SHP77 treated with DMSO at 0.1 percent for 48 hours (cell line): ENCODE results near the gene TUBB2A.
"Not testable (repeated sequence)": the region's sequence is repeated elsewhere in the genome, so short reads cannot be mapped to it uniquely, and the experiment has no call there.

Experiments
- DNase-seq: peaks from one replicate; lab custom pipeline; 2025; lab: John Stamatoyannopoulos, UW

TUBB2A gene

DNA sequence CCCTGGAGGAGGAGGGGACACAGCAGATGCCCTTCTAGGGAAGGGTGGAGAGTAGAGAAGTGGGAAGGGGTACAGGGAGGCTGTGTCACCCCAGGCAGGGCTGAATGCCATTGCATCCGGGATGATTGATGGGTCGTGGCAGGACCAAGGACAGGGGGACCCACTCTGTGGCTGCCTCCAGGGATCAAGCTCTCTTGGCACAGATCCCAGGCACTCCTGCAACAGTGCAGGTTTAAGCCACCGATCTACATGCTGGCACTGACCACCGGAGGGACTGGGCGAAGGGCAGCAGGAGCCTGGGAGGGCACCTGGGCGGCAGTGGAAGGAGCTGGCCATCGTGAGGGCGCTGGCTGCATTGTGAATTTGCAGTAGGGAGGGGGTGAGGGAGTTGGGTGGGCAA, 22.6 kb upstream of the TUBB2A start:
- not testable (repeated sequence) for DNase-seq

DNA sequence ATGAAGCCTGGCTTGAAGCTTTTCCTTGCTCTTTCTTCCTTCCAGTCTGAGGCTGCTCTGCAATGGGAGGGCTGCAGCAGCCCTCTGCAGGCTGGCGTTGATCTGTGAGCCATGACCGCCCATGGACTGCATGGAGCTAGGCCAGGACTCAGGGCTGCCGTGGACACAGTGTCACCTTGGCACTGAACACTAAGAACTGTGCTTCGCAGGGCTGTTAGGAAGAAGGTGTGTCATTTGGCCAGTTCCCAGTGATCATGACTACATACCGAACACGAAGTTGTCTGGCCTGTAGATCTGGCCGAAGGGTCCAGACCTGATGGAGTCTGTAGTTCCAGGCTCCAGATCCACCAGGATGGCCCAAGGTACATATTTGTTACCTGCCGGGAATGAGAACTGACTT, 21.3 kb upstream of the TUBB2A start:
- DNase-seq = not testable (repeated sequence)

DNA sequence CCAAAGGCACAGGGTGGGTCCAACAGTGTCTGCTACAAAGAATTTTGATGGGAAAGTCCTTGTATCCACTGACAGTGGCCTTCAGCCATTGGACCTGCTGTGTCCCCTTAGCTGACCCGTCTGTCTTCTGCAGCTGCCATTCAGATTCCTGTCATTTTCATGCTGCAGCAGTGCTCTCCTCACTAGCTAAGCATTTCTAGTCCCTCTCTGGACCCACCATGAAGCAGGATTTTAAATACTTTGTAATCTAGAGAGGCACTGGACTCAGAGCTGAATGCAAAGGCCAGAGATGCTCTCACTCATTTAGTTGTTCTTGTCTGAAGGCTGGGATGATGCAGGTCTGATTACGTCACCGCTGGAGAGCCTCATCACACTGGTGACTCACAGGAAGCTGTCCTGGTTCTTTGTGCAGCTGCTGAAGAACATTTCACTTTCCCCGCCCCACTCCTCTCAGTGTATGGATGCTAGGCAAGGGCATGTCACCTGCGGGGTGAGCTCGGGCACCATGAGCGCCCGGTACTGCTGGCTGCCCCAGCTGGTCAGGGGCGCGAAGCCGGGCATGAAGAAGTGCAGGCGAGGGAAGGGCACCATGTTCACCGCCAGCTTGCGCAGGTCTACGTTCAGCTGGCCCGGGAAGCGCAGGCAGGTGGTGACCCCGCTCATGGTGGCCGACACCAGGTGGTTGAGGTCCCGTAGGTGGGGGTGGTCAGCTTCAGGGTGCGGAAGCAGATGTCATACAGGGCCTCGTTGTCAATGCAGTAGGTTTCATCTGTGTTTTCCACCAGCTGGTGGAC, 19.4 kb upstream of the TUBB2A start:
- DNase-seq = peak; percentile 91

DNA sequence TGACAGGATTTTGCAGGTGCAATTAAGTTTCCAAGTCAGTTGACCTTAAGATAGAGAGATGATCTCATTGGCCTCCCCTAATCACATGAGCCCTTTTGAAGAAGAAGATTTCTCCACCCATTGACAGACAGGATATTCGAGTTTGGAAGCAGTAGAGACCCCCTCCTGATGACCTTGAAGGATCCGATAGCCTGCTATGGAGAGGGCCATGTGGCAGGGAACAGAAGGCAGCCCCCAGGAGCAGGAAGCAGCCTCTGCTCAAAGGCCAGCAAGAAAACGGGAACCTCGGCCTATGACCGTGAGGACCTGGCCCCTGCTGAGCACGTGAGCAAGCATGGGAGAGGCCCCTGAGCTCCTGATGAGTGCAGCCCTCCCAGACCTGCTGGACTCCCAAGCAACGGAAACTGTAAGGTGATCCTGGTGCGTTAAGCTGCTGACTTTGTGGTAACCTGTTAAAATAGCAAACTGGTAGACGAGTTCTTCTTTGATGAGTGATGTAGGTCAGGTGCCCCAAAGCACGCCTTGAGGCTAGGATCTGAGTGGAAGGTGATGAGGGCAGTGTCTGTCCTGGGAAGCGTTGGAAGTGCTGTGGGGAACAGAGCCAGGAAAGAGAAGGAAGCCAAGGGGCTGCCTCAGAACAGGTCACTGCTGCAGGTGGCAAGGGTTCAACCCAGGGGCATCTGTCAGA, 18.5 kb upstream of the TUBB2A start:
- peak; percentile 38 for DNase-seq

DNA sequence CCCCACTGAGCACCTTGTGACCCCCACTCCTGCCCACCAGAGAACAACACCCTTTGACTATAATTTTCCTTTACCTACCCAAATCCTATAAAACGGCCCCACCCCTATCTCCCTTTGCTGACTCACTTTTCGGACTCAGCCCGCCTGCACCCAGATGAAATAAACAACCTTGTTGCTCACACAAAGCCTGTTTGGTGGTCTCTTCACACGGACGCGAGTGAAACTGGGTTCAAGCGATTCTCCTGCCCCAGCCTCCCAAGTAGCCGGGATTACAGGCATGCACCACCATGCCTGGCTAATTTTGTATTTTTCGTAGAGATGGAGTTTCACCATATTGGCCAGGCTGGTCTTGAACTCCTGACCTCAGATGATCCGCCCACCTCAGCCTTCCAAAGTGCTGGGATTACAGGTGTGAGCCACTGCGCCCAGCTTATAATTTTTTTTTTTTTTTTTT, 16.3 kb upstream of the TUBB2A start:
- DNase-seq = not testable (repeated sequence)

DNA sequence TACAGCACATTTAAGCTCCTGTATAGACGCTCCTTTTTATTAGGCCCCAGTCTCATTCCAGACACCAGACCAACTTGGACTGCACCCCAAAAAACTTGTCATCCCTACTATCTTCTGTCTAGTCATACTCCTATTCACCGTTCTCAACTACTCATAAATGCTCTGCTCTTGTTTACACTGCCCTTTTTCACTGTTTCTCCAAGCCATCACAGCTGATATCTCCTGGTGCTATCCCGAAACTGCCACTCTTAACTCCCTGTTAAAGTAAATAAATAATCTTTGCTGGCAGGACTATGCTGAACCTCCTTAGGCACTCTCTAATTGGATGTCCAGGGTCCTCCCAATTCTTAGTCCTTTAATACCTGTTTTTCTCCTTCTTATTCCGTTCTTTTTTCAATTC, 15.4 kb upstream of the TUBB2A start:
- not testable (repeated sequence) for DNase-seq

DNA sequence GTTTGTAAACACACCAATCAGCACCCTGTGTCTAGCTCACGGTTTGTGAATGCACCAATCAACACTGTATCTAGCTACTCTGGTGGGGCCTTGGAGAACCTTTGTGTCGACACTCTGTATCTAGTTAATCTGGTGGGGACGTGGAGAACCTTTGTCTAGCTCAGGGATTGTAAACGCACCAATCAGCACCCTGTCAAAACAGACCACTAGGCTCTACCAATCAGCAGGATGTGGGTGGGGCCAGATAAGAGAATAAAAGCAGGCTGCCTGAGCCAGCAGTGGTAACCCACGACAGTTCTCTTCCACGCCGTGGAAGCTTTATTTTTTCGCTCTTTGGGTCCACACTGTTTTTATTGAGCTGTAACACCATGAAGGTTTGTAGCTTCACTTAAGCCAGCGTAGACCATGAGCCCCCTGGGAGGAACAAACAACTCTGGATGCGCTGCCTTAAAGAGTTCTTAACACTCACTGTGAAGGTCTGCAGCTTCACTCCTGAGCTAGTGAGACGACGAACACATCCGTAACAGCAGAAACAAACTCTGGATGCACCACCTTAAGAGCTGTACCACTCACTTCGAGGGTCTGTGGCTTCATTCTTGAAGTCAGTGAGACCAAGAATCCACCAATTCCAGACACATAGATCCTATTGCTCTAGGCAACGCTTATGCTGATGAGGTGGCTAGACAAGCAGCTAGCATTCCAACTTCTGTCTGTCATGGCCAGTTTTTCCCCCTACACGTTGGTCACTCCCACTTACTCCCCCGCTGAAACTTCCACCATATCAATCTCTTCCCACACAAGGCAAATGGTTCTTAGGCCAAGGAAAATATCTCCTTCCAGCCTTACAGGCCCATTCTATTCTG, 14.2 kb upstream of the TUBB2A start:
- not testable (repeated sequence) for DNase-seq

DNA sequence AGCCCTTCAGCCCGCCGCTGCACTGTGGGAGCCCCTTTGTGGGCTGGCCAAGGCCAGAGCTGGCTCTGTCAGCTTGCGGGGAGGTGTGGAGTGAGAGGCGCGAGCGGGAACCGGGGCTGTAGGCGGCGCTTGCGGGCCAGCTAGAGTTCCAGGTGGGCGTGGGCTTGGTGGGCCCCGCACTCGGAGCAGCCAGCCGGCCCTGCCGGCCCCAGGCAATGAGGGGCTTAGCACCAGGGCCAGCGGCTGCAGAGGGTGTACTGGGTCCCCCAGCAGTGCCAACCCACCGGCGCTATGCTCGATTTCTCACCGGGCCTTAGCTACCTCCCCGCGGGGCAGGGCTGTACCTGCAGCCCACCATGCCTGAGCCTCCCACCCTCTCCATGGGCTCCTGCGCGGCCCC, 13.3 kb upstream of the TUBB2A start:
- DNase-seq = not testable (repeated sequence)

DNA sequence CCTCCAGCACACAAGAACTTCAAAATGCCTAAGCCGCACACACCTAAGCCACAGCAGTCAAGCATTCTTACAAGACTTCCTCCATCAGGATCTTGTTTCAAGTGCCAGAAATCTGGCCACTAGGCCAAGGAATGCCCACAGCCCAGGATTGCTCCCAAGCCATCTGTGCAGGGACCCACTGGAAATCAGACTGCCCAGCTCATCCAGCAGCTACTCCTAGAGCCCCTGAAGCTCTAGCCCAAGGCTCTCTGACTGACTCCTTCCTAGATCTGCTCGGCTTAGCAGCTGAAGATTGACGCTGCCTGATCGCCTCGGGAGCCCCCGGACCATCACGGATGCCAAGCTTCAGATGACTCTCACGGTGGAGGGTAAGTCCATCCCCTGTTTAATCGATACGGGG, 10.7 kb upstream of the TUBB2A start:
- DNase-seq = not testable (repeated sequence)

DNA sequence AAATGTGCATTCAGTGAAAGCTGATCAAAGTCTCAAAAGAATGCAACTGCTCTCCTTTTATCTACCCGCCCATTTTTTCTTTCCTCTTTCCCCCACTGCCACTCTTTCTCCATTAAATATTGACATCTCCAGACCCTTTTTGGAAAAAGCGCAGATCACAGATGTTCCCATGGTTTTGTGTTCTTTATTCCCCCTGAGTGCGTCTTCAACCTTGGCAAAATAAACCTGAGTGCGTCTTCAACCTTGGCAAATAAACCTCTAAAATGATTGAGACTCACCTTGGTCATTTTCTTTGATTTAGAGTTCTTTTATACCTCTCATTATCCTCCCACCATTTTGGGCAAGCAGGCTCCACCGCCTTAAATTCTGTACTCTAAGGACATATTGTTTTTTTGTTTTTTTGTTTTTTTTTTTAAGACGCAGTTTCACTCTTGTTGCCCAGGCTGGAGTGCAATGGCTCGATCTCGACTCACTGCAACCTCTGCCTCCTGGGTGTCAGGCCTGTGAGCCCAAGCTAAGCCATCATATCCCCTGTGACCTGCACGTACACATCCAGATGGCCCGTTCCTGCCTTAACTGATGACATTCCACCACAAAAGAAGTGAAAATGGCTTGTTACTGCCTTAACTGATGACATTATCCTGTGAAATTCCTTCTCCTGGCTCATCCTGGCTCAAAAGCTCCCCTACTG, 9.3 kb upstream of the TUBB2A start:
- DNase-seq = not testable (repeated sequence)

DNA sequence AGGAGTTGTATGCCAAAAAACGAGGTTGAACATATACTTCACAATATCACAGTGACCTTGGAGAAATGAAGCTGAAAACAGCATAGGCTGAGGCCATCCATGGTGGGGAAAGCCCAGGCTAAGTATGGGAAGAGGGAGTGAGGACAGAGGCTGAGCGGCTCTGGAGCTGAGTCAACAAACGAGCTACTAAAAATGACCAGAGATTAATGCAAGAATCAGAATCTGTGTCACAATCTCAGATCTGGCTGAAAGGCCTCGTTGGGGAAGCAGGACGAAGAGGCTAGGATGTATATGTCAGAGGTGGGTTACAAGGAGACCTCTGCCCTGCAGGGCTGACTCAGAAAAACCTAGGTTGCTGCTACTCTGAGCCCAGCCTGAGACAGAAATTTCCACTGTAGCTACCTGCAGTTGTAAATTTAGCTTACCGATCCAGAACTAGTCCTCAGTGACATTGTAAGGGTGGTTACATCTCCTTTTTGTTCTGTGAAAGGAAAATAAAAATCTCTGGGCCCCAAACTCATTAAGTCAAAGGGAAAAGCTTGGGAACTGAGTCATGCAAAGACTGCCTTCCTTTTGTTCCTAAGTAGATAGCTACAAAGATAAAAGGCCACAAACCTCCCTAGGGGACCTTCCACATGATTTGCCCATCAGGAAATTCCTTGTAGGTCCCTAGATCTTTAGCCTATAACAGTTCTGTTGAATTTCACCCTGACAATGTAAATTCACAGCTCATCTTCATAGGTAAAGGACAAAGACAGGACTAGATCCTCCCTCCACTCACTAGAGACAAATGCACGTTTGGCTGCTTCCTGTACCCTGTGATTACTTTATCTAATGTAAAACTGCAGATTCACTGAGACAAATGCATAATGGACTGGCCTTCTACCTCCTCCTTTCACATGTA, 8.5 kb upstream of the TUBB2A start:
- DNase-seq = no peak

DNA sequence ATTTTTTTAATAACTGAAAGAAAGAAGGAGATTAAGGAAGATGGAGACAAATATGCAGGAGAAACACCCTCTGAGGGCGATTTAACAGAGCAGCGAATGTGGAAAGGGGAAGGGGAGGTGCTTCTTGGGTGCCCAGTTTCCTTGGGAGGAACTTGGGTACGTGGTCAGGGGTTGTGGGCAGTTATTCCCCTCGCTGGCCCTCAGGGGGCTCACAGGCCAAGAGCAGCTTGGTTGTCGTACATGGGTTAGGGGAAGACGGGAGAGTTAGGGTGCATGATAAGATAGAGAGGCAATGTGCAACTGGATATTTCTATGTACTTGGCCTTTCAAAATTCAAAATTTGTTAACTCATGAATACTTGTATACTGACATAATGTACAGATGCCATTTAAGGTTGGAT, 7.0 kb upstream of the TUBB2A start:
- DNase-seq = no peak

DNA sequence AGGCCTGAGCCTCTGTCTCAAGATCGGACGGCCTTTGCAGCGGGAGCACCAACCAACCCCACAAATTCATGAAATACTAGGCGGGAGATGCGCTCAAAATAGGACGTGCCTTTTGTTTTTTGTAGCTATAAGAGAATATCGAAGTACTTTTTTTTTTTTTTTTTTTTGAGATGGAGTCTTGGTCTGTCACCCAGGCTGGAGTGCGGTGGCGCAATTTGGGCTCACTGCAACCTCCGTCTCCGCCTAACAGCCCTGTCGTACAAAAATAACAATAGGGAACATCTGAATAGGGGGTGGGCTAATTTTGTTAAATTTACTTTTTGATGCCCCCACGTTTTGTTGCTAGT, 5.9 kb upstream of the TUBB2A start:
- DNase-seq = no peak

DNA sequence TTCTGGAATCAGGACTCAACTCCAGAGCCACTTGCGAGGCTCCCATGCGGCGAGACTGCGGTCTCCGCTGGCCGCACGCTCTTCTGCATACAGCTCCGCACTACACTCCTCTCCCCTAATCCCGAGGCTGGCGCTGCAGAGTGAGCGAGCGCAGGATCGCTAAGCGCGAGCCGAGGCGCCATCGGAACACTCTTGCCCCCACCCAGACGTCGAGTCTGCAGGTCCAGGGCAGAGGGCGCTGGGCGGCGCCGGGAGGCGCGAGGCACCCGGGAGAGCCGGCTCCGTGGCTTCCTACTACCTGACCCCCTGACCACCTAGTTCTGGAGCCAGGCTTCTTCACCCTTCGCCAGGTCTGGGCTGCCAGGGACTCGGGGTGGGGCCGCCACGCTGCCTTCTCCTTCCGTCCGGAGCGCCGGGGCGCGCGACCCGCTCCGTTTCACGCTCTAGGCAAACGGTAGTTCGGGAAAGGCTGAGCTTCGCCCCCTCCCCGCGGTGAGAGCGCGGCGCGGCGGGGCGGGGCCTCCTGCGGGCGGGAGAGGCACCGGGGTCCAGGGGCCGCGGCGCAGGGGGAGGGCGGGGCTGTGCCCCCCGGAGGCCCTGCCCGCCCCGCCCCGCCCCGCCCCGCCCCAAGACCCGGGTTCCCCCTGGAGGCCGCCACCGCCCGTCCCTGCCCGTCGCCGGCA, 5.4 kb upstream of the TUBB2A start:
- peak; percentile 74 for DNase-seq

DNA sequence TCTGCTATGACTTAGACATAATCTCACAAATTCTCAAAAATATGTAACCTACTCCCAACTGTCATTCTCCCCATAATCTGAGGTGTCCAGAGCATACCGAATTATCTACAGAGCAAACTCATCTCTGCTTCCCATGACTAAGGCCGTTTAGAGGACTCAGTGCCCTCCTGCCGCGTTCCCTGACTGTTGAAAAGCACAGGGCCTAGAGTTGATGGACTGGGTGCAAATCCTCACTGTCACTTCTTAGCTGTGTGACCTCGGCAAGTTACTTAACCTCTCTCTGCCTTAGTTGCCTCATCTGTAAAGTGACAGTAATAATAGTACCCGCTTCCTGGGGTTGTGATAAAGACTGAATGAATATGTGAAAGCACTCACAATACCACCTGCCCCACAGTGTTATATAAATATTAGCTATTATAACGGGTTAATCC, 4.7 kb upstream of the TUBB2A start:
- peak; percentile 66 for DNase-seq

DNA sequence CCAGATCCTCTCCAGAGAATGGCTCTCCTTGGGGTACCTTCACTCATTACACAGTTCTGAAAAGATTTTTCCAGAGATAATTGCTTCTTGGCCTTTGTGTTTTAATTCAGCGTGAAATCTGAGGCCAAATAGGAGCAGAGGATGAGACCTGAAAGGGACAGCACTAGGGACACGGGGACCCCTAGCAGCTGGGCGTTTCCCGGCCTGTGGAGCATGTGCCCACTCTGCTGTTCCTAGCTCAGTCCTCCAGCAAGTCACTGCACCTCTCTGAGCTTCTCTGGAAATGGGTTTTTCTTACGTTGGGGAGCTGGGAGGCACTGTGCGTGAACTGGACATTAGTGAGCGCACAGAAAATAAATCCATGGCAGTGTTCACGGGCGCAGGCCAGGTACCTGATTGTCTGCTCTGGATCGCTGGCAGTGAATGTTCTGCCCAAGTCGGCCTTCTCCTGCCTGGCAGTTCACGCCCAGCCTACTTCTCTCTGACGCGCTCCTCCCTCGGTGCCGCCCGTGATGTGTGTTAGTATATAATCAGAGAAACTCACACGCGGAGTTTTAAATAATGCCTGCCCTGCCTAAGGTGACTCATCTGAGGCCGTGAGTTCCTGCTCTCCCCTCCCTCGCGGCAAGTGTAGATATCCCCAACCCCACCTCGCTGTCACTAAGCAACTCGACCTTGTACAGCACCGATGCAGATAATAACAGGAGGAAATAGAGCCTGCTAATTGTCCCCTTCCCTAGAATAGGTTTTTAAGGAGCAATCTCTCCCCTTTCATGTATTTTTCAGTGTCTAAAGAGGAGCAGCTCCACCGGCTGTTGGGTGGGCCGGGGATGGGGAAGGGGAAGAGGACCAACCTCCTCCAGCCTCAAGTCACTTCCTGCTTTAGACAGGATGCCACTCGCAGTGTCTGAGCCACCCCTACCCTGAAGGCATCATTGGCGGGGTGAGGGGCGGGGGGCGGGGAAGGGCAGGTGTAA, 2.7 kb upstream of the TUBB2A start:
- DNase-seq = peak; percentile 57

DNA sequence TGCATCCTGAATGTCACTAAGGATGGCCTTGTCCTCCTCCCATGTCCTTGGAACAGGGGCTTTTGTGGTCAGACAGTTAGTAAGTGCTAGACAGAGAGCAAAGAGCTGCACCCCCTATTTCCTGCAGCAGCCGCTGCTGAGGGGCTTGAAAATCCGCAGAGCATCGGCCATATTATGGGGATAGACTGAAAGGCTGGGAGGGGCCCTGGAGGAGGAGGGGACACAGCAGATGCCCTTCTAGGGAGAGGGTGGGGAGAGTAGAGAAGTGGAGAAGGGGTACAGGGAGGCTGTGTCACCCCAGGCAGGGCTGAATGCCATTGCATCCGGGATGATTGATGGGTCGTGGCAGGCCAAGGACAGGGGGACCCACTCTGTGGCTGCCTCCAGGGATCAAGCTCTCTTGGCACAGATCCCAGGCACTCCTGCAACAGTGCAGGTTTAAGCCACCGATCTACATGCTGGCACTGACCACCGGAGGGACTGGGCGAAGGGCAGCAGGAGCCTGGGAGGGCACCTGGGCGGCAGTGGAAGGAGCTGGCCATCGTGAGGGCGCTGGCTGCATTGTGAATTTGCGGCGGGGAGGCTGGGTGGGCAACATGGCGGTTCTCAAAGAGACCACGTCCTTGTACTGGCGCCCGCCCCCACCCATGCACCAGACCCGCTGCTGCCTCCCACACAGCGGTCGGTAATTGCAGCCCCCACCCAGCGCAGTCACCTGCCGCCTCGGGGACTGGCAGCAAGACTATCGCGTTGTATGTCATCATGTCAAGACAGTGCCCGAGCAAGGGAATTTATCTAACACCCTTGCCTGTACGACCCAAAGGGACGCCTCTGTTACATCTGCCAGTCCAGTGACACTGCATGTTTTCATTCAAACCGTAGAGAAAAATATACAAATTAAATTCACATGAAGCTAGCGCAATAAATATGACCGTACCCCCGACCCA, 887 bp downstream of the TUBB2A start:
- not testable (repeated sequence) for DNase-seq

DNA sequence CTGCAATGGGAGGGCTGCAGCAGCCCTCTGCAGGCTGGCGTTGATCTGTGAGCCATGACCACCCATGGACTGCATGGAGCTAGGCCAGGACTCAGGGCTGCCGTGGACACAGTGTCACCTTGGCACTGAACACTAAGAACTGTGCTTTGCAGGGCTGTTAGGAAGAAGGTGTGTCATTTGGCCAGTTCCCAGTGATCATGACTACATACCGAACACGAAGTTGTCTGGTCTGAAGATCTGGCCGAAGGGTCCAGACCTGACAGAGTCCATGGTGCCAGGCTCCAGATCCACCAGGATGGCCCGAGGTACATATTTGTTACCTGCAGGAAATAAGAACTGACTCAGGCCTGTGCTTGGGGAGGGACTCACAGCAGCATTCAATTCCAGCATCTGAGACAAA, 1.9 kb downstream of the TUBB2A start:
- not testable (repeated sequence) for DNase-seq
